GM12891 (cell line): ENCODE measurements around the gene FAM135A.
"Not testable (repeated sequence)": the region's sequence is repeated elsewhere in the genome, so short reads cannot be mapped to it uniquely, and the experiment has no call there.

Experiments
- DNase-seq: peaks from one replicate; pipeline ENCODE4 v3.0.0; 2011; ENCODE audit warnings: low spot score; ENCODE audit not compliant: insufficient read length
- FAIRE-seq: peaks from 2 replicates; lab custom pipeline; 2011; peaks lifted over from hg19 to GRCh38; lab: Jason Lieb, UNC
- PAX5 ChIP-seq: IDR thresholded peaks from 2 replicates; pipeline ENCODE4 v1.6.1; 2011; ENCODE audit warnings: low read length, moderate library complexity, mild to moderate bottlenecking; ENCODE audit not compliant: insufficient read depth, severe bottlenecking
- POLR2A ChIP-seq: IDR thresholded peaks from 2 replicates; pipeline ENCODE4 v1.6.1; 2011; ENCODE audit warnings: low read depth, low read length, control low read depth
- POLR2AphosphoS5 ChIP-seq: IDR thresholded peaks from 2 replicates; pipeline ENCODE4 v1.6.1; 2011; ENCODE audit warnings: low read depth, low read length, control low read depth
- POU2F2 ChIP-seq: IDR thresholded peaks from 2 replicates; pipeline ENCODE4 v1.6.1; 2011; ENCODE audit warnings: low read depth, mild to moderate bottlenecking, control low read depth, low read length, moderate library complexity
- SPI1 ChIP-seq: IDR thresholded peaks from 2 replicates; pipeline ENCODE4 v1.6.1; 2011; ENCODE audit warnings: low read depth, low read length, control low read depth
- TAF1 ChIP-seq: IDR thresholded peaks from 2 replicates; pipeline ENCODE4 v1.6.1; 2011; ENCODE audit warnings: low read depth, low read length, control low read depth

Gene FAM135A

DNA sequence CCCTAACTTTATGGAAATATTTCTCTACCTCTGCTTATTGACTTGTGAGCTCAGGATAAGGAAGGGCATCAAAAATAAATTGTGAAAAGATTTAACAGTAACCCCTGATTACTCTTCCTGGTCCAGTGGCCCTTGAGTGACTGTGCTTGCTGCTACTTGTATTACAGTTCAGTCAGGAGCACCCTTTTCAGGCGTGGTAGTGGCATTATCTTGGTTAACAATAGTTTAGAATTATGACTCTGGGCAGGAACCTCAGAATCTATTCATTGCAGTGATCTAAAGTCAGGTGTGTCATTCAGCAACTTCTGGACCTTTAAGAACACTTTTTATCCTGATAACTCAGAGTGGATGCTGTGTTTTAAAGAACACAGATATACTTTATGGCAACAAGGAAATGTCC, 43.4 kb downstream of the FAM135A start:
- FAIRE-seq (no peak), DNase-seq (no peak)
- TF ChIP-seq SPI1 (no peak), POLR2A (no peak), POLR2AphosphoS5 (no peak), TAF1 (no peak)

DNA sequence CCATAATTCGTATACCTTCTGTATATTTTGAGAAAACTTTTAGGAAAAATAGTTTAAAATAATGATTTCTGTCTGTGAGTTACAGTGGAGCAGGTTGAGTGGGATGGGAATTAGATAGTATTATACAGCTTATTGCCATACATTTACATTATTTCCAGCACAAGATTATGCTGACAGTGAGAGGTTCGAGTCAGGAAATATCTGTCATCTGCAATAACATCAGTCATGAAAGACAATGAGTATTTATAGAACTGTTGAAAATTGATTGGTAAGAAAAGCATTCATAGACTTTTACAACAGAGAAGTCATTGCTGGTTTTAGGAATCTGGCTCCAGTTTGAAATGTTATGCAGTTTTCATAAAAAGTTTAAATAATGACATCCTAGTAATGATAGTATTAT, 45.9 kb downstream of the FAM135A start:
- TF ChIP-seq POLR2AphosphoS5 (no peak), PAX5 (no peak), SPI1 (no peak), TAF1 (no peak)
- FAIRE-seq = no peak
- no peak for DNase-seq

DNA sequence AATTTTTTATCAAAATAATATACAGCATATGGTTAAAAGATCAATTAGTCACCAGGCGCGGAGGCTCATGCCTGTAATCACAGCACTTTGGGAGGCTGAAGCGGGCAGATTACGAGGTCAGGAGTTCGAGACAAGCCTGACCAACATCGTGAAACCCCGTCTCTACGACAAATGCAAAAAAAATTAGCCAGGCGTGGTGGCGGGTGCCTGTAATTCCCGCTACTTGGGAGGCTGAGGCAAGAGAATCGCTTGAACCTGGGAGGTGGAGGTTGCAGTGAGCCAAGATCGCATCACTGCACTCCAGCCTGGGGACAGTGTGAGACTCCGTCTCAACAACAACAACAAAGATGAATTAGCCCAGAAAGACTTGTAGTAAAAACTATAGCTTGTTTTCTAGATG, 46.4 kb downstream of the FAM135A start:
- not testable (repeated sequence) for FAIRE-seq, DNase-seq

DNA sequence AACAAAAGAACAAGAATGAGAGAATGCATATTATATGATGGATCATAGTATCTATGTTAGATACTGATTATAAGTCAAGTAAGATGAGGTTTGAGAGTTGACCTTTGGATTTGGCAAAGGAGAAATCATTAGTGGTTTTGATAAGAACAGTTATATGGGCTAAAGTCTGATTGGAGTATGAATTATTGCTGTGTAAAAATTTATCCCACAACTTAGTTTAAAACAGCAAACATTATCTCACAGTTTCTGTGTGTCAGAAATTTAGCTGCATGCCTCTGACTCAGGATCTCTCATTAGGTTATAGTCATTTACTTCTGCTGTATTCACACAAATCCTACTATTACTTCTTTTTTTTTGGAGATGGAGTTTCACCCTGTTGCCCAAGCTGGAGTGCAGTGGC, 56.7 kb downstream of the FAM135A start:
- FAIRE-seq = no peak
- no peak for DNase-seq
- TF ChIP-seq TAF1 (no peak), POLR2A (no peak), POLR2AphosphoS5 (no peak), PAX5 (no peak), POU2F2 (no peak), SPI1 (no peak)

DNA sequence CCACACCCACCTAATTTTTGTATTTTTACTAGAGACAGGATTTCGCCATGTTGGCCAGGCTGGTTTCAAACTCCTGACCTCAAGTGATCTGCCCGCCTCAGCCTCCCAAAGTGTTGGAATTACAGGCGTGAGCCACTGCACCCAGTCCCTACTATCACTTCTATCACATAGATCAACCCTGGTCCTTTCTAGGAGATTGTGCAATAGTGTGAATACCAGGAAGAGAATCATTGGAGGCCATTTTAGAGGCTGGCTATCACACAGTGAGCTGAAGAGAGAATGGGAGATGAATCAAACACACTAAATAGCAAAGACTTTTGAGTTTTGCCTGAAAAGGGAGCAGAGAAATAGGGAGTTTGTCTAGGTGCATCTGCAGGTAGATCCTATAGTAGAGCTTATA, 57.2 kb downstream of the FAM135A start:
- not testable (repeated sequence) for DNase-seq, FAIRE-seq

DNA sequence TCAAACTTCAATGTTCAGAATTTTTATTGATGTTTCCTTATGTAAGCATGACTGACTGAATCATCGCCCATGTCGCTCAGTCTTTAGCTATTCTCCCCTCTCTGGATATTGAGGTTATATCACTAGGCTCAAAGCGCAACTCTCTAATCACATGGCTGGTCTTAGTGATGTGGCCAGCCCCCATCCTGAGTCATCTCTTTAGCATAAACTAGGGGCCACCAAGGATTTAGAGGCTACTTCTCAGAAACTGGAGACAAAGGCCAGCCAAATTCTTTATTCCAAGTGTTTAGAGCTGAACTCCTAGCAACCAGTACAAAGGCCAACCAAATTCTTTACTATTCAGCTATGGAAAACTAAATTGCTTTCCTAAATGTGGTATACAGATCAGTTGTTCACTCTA, 61.4 kb downstream of the FAM135A start:
- TF ChIP-seq POLR2A (no peak), POU2F2 (no peak), POLR2AphosphoS5 (no peak), TAF1 (no peak), SPI1 (no peak)
- FAIRE-seq (no peak), DNase-seq (no peak)

DNA sequence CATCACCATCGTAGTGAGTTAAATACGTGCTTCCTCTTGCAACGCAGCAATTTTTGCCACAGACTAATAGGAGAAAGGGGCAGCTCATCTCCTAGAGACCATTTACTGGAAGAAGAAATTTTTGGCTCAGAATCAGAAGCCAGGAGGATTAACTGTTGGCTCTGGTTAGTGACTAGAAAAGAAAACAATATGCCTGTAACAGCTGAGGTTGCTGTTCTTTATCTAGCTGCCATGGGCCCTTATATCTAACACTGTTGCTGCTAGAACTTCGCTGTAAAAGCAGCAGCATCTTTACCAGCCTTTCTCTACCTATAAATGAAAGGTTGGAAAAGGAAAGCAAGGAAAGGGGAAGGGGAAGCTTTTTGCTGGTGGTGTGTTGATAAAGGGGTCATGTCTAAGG, 65.9 kb downstream of the FAM135A start:
- DNase-seq (no peak), FAIRE-seq (no peak)
- TF ChIP-seq POLR2A (no peak), SPI1 (no peak), POU2F2 (no peak), TAF1 (no peak), PAX5 (no peak), POLR2AphosphoS5 (no peak)

DNA sequence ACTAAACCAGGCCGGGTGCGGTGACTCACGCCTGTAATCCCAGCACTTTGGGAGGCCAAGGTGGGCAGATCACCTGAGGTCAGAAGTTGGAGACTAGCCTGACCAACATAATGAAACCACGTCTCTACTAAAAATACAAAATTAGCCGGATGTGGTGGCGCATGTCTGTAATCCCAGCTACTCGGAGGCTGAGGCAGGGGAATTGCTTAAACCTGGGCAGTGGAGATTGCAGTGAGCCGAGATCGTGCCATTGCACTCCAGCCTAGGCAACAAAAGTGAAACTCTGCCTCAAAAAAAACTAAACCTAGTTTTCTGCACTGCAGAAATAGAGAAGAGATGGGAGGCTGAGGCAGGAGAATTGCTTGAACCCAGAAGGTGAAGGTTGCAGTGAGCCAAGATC, 73.3 kb downstream of the FAM135A start:
- DNase-seq, FAIRE-seq: not testable (repeated sequence)

DNA sequence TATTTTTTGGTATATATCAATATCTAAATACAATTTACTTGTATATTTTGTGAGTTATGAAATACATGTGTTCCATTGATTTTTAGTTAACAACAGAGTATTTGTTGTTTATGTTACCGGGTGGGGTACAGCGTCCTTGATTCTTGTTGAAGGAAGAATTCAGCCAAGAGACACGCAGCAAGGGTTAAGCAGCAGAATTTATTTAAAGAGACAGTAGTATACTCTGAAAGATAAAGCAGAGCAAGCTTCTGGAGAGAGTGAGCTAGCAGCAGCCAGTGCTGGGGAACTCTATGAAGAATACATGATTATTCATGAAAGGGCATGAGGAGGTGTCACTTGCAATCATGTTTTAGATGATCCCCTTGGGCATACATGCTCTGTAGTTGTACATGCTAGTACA, 76.1 kb downstream of the FAM135A start:
- FAIRE-seq = no peak
- TF ChIP-seq POU2F2 (no peak), PAX5 (no peak), TAF1 (no peak), POLR2A (no peak), POLR2AphosphoS5 (no peak), SPI1 (no peak)
- no peak for DNase-seq

DNA sequence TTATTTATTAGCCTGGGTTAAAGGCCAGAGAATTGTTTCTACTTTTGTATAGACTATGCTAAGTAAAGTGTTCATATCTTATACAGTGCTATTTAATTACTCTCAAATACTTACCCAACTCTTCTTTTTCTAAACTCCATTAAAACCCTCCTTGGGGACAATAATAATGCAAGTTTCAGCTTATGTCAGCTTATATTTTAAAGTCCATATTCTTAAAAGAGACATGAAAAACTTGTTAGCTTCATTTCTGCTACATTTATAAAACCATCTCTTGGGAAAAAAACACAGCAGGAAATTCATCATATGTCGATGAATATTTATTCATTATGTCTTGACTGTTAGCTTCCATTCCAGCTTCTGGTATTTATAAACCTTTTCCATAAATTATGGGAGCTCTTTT, 81.5 kb downstream of the FAM135A start:
- TF ChIP-seq TAF1 (no peak), POU2F2 (no peak), POLR2A (no peak)
- DNase-seq (no peak), FAIRE-seq (no peak)

DNA sequence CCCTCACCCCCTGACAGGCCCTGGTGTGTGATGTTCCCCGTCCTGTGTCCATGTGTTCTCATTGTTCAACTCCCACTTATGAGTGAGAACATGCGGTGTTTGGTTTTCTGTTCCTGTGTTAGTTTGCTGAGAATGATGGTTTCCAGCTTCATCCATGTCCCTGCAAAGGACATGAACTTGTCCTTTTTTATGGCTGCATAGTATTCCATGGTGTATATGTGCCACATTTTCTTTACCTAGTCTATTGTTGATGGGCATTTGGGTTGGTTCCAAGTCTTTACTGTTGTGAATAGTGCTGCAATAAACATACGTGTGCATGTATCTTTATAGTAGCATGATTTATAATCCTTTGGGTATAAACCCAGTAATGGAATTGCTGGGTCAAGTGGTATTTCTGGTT, 82.5 kb downstream of the FAM135A start:
- FAIRE-seq, DNase-seq: not testable (repeated sequence)

DNA sequence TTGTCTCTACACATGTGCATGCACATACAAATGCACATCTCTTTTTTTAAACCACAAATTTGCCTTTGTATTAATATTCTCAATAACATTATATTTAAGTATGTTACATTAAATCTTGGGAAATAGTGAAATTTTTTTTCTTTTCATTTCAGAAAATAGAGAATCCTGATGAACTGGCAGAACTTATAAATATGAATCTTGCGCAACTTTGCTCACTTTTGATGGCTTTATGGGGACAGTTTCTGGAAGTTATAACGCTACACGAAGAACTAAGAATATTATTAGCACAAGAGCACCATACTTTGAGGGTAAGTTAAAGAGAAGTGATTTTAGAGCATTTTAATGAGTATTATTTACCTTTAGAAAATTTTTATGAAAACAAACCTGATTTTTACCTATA, 89.2 kb downstream of the FAM135A start:
- DNase-seq (no peak), FAIRE-seq (no peak)
- TF ChIP-seq PAX5 (no peak), SPI1 (no peak), POLR2A (no peak), POU2F2 (no peak), POLR2AphosphoS5 (no peak), TAF1 (no peak)
